ENCODE measurements around the gene SCAPER. TPM values are rescaled to one million over a fixed set of nuclear protein-coding genes. Genes with fewer than 3 reads are reported as not detected.

The SCAPER gene
- total and polyA plus RNA-seq, 10 of the 15 experiments (the other 5 are each of a cell fraction or from before 2014, with no cell fraction given): 1.0 to 7.7 (median 3.9) TPM

- 50% methylated on average over 2 of the region's 2 CpGs for WGBS (ENCODE audit: insufficient coverage, insufficient replicate concordance, low lambda C conversion rate, missing lambda C conversion rate)
- no peak overlapping the region for H3K9ac ChIP-seq (ENCODE audit: control insufficient read depth, insufficient read depth, low read length)
- no peaks in the 10 kb centered on the region; the same call in 2 of the 3 replicates for H3K9me3 ChIP-seq (replicated peaks; ENCODE audit: control insufficient read depth, insufficient read depth, low read length)
- no peak overlapping the region for H3K4me2 ChIP-seq (ENCODE audit: control insufficient read depth, insufficient read depth)
- in situ Hi-C loops (cut with MboI) (no loop called here), intact Hi-C loops (cut with micrococcal nuclease; ENCODE audit: unreplicated experiment) (no loop called here)
- no peaks in the 10 kb centered on the region for H3K4me1 ChIP-seq (ENCODE audit: control insufficient read depth, insufficient read depth, low read length)
- RAD21 ChIA-PET (ENCODE audit: unreplicated experiment): no interaction called here
- H3K4me3 ChIP-seq: no peak overlapping the region
- peak; percentile 11 for DNase-seq (ENCODE audit: low read depth, low spot score)
- CTCF ChIA-PET: no interaction called here
- H3K27ac ChIP-seq (ENCODE audit: control insufficient read depth, insufficient read depth): no peak overlapping the region
- no peak for FAIRE-seq
- TF ChIP-seq TAF1 (IDR thresholded peaks at IDR 0.05; ENCODE audit: borderline replicate concordance, low read depth, low read length) (no peak), MEF2A (IDR thresholded peaks at IDR 0.05; ENCODE audit: insufficient read depth, low read depth, low read length) (peak; percentile 45; the same call in 1 of the 2 replicates), CBX5 (IDR thresholded peaks at IDR 0.05; ENCODE audit: low read depth) (no peak), GABPA (IDR thresholded peaks at IDR 0.05; ENCODE audit: low read depth) (no peak), ZNF622 (IDR thresholded peaks at IDR 0.05) (no peak)
- TF ChIP-seq, protein P1, sequence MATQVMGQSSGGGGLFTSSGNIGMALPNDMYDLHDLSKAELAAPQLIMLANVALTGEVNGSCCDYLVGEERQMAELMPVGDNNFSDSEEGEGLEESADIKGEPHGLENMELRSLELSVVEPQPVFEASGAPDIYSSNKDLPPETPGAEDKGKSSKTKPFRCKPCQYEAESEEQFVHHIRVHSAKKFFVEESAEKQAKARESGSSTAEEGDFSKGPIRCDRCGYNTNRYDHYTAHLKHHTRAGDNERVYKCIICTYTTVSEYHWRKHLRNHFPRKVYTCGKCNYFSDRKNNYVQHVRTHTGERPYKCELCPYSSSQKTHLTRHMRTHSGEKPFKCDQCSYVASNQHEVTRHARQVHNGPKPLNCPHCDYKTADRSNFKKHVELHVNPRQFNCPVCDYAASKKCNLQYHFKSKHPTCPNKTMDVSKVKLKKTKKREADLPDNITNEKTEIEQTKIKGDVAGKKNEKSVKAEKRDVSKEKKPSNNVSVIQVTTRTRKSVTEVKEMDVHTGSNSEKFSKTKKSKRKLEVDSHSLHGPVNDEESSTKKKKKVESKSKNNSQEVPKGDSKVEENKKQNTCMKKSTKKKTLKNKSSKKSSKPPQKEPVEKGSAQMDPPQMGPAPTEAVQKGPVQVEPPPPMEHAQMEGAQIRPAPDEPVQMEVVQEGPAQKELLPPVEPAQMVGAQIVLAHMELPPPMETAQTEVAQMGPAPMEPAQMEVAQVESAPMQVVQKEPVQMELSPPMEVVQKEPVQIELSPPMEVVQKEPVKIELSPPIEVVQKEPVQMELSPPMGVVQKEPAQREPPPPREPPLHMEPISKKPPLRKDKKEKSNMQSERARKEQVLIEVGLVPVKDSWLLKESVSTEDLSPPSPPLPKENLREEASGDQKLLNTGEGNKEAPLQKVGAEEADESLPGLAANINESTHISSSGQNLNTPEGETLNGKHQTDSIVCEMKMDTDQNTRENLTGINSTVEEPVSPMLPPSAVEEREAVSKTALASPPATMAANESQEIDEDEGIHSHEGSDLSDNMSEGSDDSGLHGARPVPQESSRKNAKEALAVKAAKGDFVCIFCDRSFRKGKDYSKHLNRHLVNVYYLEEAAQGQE (IDR thresholded peaks at IDR 0.05; ENCODE audit: low read depth, low read length): no peak
- no peak overlapping the region for H2AFZ ChIP-seq (ENCODE audit: control insufficient read depth, low read depth, low read length)
- BruUV-seq (replicated peaks): no TSS peak
- POLR2A ChIA-PET: no interaction called here
- SMC1A ChIA-PET (ENCODE audit: uncharacterized antibody, unreplicated experiment): no interaction called here
- no peak for ATAC-seq
- H3K36me3 ChIP-seq (ENCODE audit: control insufficient read depth in 2 of 2, insufficient read depth in 2 of 2, low read length in 1 of 2): no peaks in the 10 kb centered on the region
- no peaks in the 10 kb centered on the region for H3K27me3 ChIP-seq (replicated peaks in 1 of 2; ENCODE audit: control insufficient read depth in 2 of 2, insufficient read depth in 2 of 2, low read length in 1 of 2)
- H3K79me2 ChIP-seq (ENCODE audit: control insufficient read depth, insufficient read depth, low read length): no peaks in the 10 kb centered on the region
- H4K20me1 ChIP-seq (ENCODE audit: control insufficient read depth, insufficient read depth): no peaks in the 10 kb centered on the region
Measured at GRCh38 chr15:76426941-76427340, 478.2 kb downstream of the SCAPER start.

Measured in GM12878 (cell line).